Measurements from ENCODE around the gene VPS37D. TPM values are rescaled to one million over a fixed set of nuclear protein-coding genes. Genes with fewer than 3 reads are reported as not detected.

The VPS37D gene
- total and polyA plus RNA-seq, 10 of the 15 experiments (the other 5 are each of a cell fraction or from before 2014, with no cell fraction given), result 0.10 to 0.45 (median 0.16) TPM; not detected in 6

DNA sequence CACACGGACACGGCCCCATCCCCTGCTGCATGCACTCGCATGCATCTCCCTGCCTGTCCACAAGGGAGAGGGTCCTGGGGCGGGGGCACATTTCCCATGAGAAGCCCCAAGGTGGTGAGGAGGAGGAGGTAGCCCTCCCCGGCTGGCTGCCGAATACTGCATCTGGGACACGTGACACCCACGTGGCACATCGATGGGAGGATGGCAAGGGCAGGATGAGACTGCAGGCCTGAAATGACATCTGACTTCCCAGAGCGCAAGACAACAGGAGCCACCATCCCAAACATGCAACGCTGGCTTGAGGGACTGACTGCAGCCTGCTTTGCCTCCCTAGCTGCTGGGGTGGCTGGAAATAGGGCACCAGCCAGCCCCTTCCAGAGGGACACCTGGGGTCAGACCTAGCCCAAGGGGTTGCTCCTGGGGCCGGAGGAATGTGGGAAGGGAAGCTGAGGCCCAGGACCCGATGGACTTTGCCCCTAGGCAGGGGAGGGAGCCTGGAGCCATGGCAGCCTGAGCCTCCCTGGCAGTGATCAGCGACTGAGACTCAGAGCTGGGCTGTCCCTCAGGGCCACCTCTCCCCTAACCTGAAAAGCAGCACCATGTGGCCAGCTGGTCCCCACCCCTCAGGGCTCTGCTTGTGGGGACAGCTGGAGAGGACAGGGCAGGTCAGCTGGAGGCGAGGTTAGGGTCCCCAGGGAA, 31.9 kb downstream of the VPS37D start:
- H4K20me1 ChIP-seq (ENCODE audit: control insufficient read depth, insufficient read depth), result no peaks in the 10 kb centered on the region
- no peaks in the 10 kb centered on the region for H3K9me3 ChIP-seq (replicated peaks; ENCODE audit: control insufficient read depth, insufficient read depth, low read length)
- no peak overlapping the region for H3K4me2 ChIP-seq (ENCODE audit: control insufficient read depth, insufficient read depth)
- H3K4me1 ChIP-seq (ENCODE audit: control insufficient read depth, insufficient read depth, low read length), result no peaks in the 10 kb centered on the region
- in situ Hi-C loops (cut with MboI), result no loop called here
- no peak overlapping the region for H3K27ac ChIP-seq (ENCODE audit: control insufficient read depth, insufficient read depth)
- RAD21 ChIA-PET (ENCODE audit: unreplicated experiment), result no interaction called here
- SMC1A ChIA-PET (ENCODE audit: uncharacterized antibody, unreplicated experiment), result interaction anchor here (0.9 kb wide), 1 partner anchor 12 kb away, joined by 3 read pairs; no protein-coding TSS in a partner anchor
- DNase-seq (ENCODE audit: low read depth, low spot score) (no peak), ATAC-seq (peak; percentile 6; the same call in 2 of the 3 replicates), FAIRE-seq (no peak)
- H3K36me3 ChIP-seq (ENCODE audit: control insufficient read depth in 2 of 2, insufficient read depth in 2 of 2, low read length in 1 of 2), result peaks cover 8 to 26% of the 10 kb centered on the region in 2 experiments
- no peak overlapping the region for H3K9ac ChIP-seq (ENCODE audit: control insufficient read depth, insufficient read depth, low read length)
- no peaks in the 10 kb centered on the region for H3K79me2 ChIP-seq (ENCODE audit: control insufficient read depth, insufficient read depth, low read length)
- CTCF ChIA-PET, result interaction anchor here (0.9 kb wide), 1 partner anchor 18 kb away, joined by 3 read pairs; no protein-coding TSS in a partner anchor
- TF ChIP-seq ZBTB33 (IDR thresholded peaks at IDR 0.05) (no peak), IRF4 (IDR thresholded peaks at IDR 0.05; ENCODE audit: low read depth, low read length) (no peak), BCLAF1 (IDR thresholded peaks at IDR 0.05) (no peak), POU2F2 (IDR thresholded peaks at IDR 0.05; ENCODE audit: borderline replicate concordance, low read depth, low read length) (no peak), TAF1 (IDR thresholded peaks at IDR 0.05; ENCODE audit: borderline replicate concordance, low read depth, low read length) (no peak), PAX8 (IDR thresholded peaks at IDR 0.05) (no peak), LARP7 (IDR thresholded peaks at IDR 0.05) (no peak), NRF1 (conservative IDR thresholded peaks at IDR 0.05; ENCODE audit: low read depth, low read length) (no peak), SIX5 (IDR thresholded peaks at IDR 0.05; ENCODE audit: low read depth, low read length, severe bottlenecking) (no peak), ZSCAN29 (IDR thresholded peaks at IDR 0.05) (no peak), IKZF2 (IDR thresholded peaks at IDR 0.05) (no peak)
- TF ChIP-seq, protein P1, sequence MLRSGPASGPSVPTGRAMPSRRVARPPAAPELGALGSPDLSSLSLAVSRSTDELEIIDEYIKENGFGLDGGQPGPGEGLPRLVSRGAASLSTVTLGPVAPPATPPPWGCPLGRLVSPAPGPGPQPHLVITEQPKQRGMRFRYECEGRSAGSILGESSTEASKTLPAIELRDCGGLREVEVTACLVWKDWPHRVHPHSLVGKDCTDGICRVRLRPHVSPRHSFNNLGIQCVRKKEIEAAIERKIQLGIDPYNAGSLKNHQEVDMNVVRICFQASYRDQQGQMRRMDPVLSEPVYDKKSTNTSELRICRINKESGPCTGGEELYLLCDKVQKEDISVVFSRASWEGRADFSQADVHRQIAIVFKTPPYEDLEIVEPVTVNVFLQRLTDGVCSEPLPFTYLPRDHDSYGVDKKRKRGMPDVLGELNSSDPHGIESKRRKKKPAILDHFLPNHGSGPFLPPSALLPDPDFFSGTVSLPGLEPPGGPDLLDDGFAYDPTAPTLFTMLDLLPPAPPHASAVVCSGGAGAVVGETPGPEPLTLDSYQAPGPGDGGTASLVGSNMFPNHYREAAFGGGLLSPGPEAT (IDR thresholded peaks at IDR 0.05; ENCODE audit: low read depth), result no peak
- TF ChIP-seq, protein P2, sequence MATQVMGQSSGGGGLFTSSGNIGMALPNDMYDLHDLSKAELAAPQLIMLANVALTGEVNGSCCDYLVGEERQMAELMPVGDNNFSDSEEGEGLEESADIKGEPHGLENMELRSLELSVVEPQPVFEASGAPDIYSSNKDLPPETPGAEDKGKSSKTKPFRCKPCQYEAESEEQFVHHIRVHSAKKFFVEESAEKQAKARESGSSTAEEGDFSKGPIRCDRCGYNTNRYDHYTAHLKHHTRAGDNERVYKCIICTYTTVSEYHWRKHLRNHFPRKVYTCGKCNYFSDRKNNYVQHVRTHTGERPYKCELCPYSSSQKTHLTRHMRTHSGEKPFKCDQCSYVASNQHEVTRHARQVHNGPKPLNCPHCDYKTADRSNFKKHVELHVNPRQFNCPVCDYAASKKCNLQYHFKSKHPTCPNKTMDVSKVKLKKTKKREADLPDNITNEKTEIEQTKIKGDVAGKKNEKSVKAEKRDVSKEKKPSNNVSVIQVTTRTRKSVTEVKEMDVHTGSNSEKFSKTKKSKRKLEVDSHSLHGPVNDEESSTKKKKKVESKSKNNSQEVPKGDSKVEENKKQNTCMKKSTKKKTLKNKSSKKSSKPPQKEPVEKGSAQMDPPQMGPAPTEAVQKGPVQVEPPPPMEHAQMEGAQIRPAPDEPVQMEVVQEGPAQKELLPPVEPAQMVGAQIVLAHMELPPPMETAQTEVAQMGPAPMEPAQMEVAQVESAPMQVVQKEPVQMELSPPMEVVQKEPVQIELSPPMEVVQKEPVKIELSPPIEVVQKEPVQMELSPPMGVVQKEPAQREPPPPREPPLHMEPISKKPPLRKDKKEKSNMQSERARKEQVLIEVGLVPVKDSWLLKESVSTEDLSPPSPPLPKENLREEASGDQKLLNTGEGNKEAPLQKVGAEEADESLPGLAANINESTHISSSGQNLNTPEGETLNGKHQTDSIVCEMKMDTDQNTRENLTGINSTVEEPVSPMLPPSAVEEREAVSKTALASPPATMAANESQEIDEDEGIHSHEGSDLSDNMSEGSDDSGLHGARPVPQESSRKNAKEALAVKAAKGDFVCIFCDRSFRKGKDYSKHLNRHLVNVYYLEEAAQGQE (IDR thresholded peaks at IDR 0.05; ENCODE audit: low read depth, low read length), result no peak
- no peak overlapping the region for H2AFZ ChIP-seq (ENCODE audit: control insufficient read depth, low read depth, low read length)
- POLR2A ChIA-PET, result no interaction called here
- no TSS peak for BruUV-seq (replicated peaks)
- intact Hi-C loops (cut with micrococcal nuclease; ENCODE audit: unreplicated experiment), result no loop called here
- WGBS (ENCODE audit: insufficient coverage, insufficient replicate concordance, low lambda C conversion rate, missing lambda C conversion rate), result 84% methylated on average over 13 of the region's 15 CpGs
- no peaks in the 10 kb centered on the region for H3K27me3 ChIP-seq (replicated peaks in 1 of 2; ENCODE audit: control insufficient read depth in 2 of 2, insufficient read depth in 2 of 2, low read length in 1 of 2)
- no peak overlapping the region for H3K4me3 ChIP-seq

Measured in GM12878 (cell line).